ENCODE data around the gene ZNF549. TPM values are rescaled to one million over a fixed set of nuclear protein-coding genes. Genes with fewer than 3 reads are reported as not detected.

ZNF549 gene
- total and polyA plus RNA-seq, 2 of the 8 experiments (the other 6 are each of a cell fraction or from before 2014, with no cell fraction given), result 4.3 to 9.7 TPM

DNA sequence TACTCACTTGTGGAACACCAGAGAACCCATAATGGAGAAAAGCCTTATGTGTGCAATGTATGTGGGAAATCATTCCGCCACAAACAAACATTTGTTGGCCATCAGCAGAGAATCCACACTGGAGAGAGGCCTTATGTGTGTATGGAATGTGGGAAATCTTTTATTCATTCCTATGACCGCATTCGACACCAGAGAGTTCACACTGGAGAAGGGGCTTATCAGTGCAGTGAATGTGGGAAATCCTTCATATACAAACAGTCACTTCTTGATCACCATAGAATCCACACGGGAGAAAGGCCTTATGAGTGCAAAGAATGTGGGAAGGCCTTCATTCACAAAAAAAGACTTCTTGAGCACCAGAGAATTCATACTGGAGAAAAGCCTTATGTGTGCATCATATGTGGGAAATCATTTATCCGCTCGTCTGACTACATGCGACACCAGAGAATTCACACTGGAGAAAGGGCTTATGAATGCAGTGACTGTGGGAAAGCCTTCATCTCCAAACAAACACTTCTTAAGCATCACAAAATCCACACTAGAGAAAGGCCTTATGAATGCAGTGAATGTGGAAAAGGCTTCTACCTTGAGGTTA lies 10.9 kb downstream of the ZNF549 start:
- H3K18ac ChIP-seq (ENCODE audit: extremely low read depth, low read length), result no peak overlapping the region
- H4K91ac ChIP-seq (replicated peaks; ENCODE audit: insufficient read length, low read length), result no peak overlapping the region
- no peaks in the 10 kb centered on the region for H3K23me2 ChIP-seq (ENCODE audit: low read depth, low read length)
- no peak overlapping the region for H3K27ac ChIP-seq (ENCODE audit: low read depth, low read length)
- no peak overlapping the region for H4K5ac ChIP-seq (ENCODE audit: insufficient read length, low read depth, low read length)
- peaks cover 0 to 8% of the 10 kb centered on the region in 2 experiments; a peak in 1 of 4 replicates for H3K79me2 ChIP-seq (ENCODE audit: control insufficient read depth in 1 of 2, insufficient read depth in 2 of 2, low read length in 2 of 2)
- WGBS, 2 experiments (ENCODE audit: extremely low coverage in 1 of 2, insufficient coverage in 1 of 2, insufficient read length in 1 of 2, insufficient replicate concordance in 2 of 2, low coverage in 1 of 2, low lambda C conversion rate in 2 of 2, missing lambda C conversion rate in 1 of 2), result 99% methylated on average over 7 of the region's 7 CpGs; no CpG with 5 or more reads in 1 of the 2 experiments
- no peaks in the 10 kb centered on the region for H3K27me3 ChIP-seq (replicated peaks in 1 of 4; ENCODE audit: control insufficient read depth in 3 of 4, extremely low read depth in 1 of 4, insufficient read depth in 3 of 4, low read length in 3 of 4)
- peaks cover 15 to 87% (median 57%) of the 10 kb centered on the region in 4 experiments for H3K36me3 ChIP-seq (ENCODE audit: control insufficient read depth in 2 of 4, insufficient read depth in 4 of 4, low read length in 3 of 4)
- 0 out of 8 replicates have a peak overlapping the region, but pooled peaks of 1 of the 4 experiments have one; percentile 0 for H3K4me3 ChIP-seq (ENCODE audit: extremely low read depth in 1 of 4, insufficient read depth in 2 of 4, low read depth in 3 of 4, low read length in 4 of 4)
- no peak overlapping the region for H2BK5ac ChIP-seq (ENCODE audit: low read depth, low read length)
- H2BK15ac ChIP-seq (ENCODE audit: low read length), result no peak overlapping the region
- H3K9me3 ChIP-seq (ENCODE audit: insufficient read depth in 2 of 2, low read depth in 1 of 2, low read length in 1 of 2), result peaks cover 56 to 70% of the 10 kb centered on the region in 2 experiments
- no peaks in the 10 kb centered on the region for H4K20me1 ChIP-seq (replicated peaks in 1 of 2; ENCODE audit: control insufficient read depth in 1 of 2, insufficient read depth in 2 of 2, low read length in 2 of 2)
- H3K56ac ChIP-seq (replicated peaks; ENCODE audit: insufficient read length, low read depth, low read length), result no peak overlapping the region
- H4K8ac ChIP-seq (ENCODE audit: extremely low read depth, insufficient read depth, low read length), result no peak overlapping the region
- DNase-seq (ENCODE audit: low read depth in 1 of 2, low spot score in 2 of 2), result no peak
- CTCF ChIA-PET (ENCODE audit: partially characterized antibody), result no interaction called here
- no peak overlapping the region for H3K9ac ChIP-seq (replicated peaks in 1 of 4; ENCODE audit: extremely low read depth in 1 of 4, low read depth in 3 of 4, low read length in 3 of 4)
- no peak overlapping the region for H2BK20ac ChIP-seq (ENCODE audit: low read length)
- H2BK120ac ChIP-seq (replicated peaks; ENCODE audit: low read depth, low read length), result no peak overlapping the region
- H3K4ac ChIP-seq (replicated peaks; ENCODE audit: insufficient read length, low read depth, low read length), result no peak overlapping the region
- no peak overlapping the region for H2BK12ac ChIP-seq (ENCODE audit: low read depth, low read length)
- no peak overlapping the region for H3K23ac ChIP-seq (ENCODE audit: insufficient read length)
- FAIRE-seq, result no peak
- H3K4me2 ChIP-seq (ENCODE audit: insufficient read depth in 1 of 2, low read depth in 2 of 2, low read length in 2 of 2), result no peak overlapping the region
- no peak overlapping the region for H2AFZ ChIP-seq (ENCODE audit: low read length)
- H3K79me1 ChIP-seq (ENCODE audit: low read depth, low read length), result peaks cover 2% of the 10 kb centered on the region; the same call in 1 of the 2 replicates
- no peak overlapping the region for H3K14ac ChIP-seq (ENCODE audit: insufficient read length)
- H2AK5ac ChIP-seq (ENCODE audit: low read depth, low read length), result no peak overlapping the region
- TF ChIP-seq ZNF274 (IDR thresholded peaks at IDR 0.05; ENCODE audit: borderline replicate concordance, extremely low read depth, low read length), result peak; percentile 58; the same call in 1 of the 2 replicates
- no peak for TF ChIP-seq SP2 (IDR thresholded peaks at IDR 0.05; ENCODE audit: low read length)
- POLR2A ChIA-PET (ENCODE audit: partially characterized antibody), result no interaction called here
- H3K4me1 ChIP-seq (replicated peaks in 1 of 4; ENCODE audit: control insufficient read depth in 3 of 4, insufficient read depth in 4 of 4, low read length in 3 of 4), result no peaks in the 10 kb centered on the region

Data from H1 (cell line).